Activated naive CD4-positive, alpha-beta T cell (primary cell): Measurements from ENCODE around the gene TJAP1.
"Not testable (repeated sequence)": the region's sequence is repeated elsewhere in the genome, so short reads cannot be mapped to it uniquely, and the experiment has no call there.

Experiments
- DNase-seq, 4 experiments: peaks; one replicate each; lab custom pipeline; 2025; lab: John Stamatoyannopoulos, UW

Gene TJAP1

GRCh38 chr6:43539409-43539808 lies 62.0 kb downstream of the TJAP1 start:
- not testable (repeated sequence) for DNase-seq

- no peak for DNase-seq
These were observed 63.1 kb downstream of the TJAP1 start for GRCh38 chr6:43540507-43540906.

- no peak for DNase-seq
These were observed 64.6 kb downstream of the TJAP1 start for GRCh38 chr6:43541774-43542471.

- DNase-seq = no peak
These were observed 67.1 kb downstream of the TJAP1 start for GRCh38 chr6:43544461-43544860.

GRCh38 chr6:43547222-43547621 lies 69.9 kb downstream of the TJAP1 start:
- no peak for DNase-seq
